Common myeloid progenitor, CD34-positive (primary cell): ENCODE measurements around the gene FAM118B.

Experiments
- CTCF ChIA-PET: fragments of 350-600 bp; sonication (Branson Sonifier 250); formaldehyde crosslinking; loops from one replicate; lab custom pipeline; 2021; ENCODE audit warnings: antibody characterized with exemption; lab: Charles Lee
- POLR2A ChIA-PET: fragments of 350-600 bp; sonication (Branson Sonifier 250); formaldehyde crosslinking; loops from one replicate; lab custom pipeline; 2021; ENCODE audit warnings: antibody characterized with exemption; lab: Charles Lee
- DNase-seq, 3 donors: peaks; one replicate each; pipeline versions ENCODE4 v3.0.0 to v3.0.0-alpha.2; 2013
- H3K27ac ChIP-seq, 2 experiments: 1 replicate in 1 of 2; 2 replicates in 1 of 2; pipeline ENCODE4 v1.7.0; 2013; ENCODE audit warnings: inconsistent platforms in 2 of 2, low read length in 2 of 2, mild to moderate bottlenecking in 2 of 2, low read depth in 1 of 2, moderate library complexity in 1 of 2; ENCODE audit not compliant: severe bottlenecking in 2 of 2, insufficient read depth in 1 of 2, poor library complexity in 1 of 2
- H3K27me3 ChIP-seq, 5 experiments: replicated peaks in 2 of 5; 1 replicate in 3 of 5; 2 replicates in 2 of 5; pipeline versions ENCODE4 v1.6.1 to v1.7.0; 2013; ENCODE audit warnings: low read length in 4 of 5, mild to moderate bottlenecking in 2 of 5, moderate library complexity in 2 of 5, inconsistent platforms in 1 of 5; ENCODE audit not compliant: insufficient read depth in 5 of 5, control insufficient read depth in 4 of 5
- H3K36me3 ChIP-seq, 4 experiments: 1 replicate in 2 of 4; 2 replicates in 2 of 4; pipeline versions ENCODE4 v1.6.1 to v1.7.0; 2013; ENCODE audit warnings: low read length in 3 of 4, control low read depth in 1 of 4, mild to moderate bottlenecking in 1 of 4; ENCODE audit not compliant: control insufficient read depth in 4 of 4, insufficient read depth in 4 of 4
- H3K4me1 ChIP-seq, 4 experiments: 1 replicate in 3 of 4; 2 replicates in 1 of 4; pipeline versions ENCODE4 v1.6.1 to v1.7.1; 2013; ENCODE audit warnings: low read length in 3 of 4, mild to moderate bottlenecking in 3 of 4, control low read depth in 1 of 4, inconsistent platforms in 1 of 4, moderate library complexity in 1 of 4; ENCODE audit not compliant: control insufficient read depth in 4 of 4, insufficient read depth in 4 of 4; ENCODE audit errors: control extremely low read depth in 1 of 4
- H3K4me3 ChIP-seq, 7 experiments: 1 replicate in 4 of 7; 2 replicates in 3 of 7; pipeline versions ENCODE4 v1.5.1 to v1.7.0; 2013; ENCODE audit warnings: mild to moderate bottlenecking in 7 of 7, low read length in 6 of 7, moderate library complexity in 6 of 7, inconsistent platforms in 2 of 7, low read depth in 2 of 7, control low read depth in 1 of 7; ENCODE audit not compliant: insufficient read depth in 4 of 7, control insufficient read depth in 1 of 7; ENCODE audit errors: extremely low read depth in 1 of 7
- H3K9me3 ChIP-seq, 5 experiments: 1 replicate in 4 of 5; 2 replicates in 1 of 5; pipeline versions ENCODE4 v1.6.1 to v1.7.1; 2013; ENCODE audit warnings: low read length in 4 of 5, mild to moderate bottlenecking in 2 of 5, inconsistent platforms in 1 of 5, low read depth in 1 of 5, moderate library complexity in 1 of 5; ENCODE audit not compliant: control insufficient read depth in 4 of 5, insufficient read depth in 2 of 5; ENCODE audit errors: control extremely low read depth in 1 of 5
- WGBS: methylation state at CpG from one replicate; pipeline ENCODE4 v1.1.5; 2013; ENCODE audit not compliant: insufficient coverage; 5-methylcytosine and 5-hydroxymethylcytosine counted together

Gene FAM118B

GRCh38 chr11:126284829-126285228 lies 73.2 kb downstream of the FAM118B start:
- no peak overlapping the region for H3K27ac ChIP-seq
- WGBS, result no CpG with 5 or more reads among the region's 6 CpGs
- H3K4me1 ChIP-seq, result peaks cover 2 to 35% (median 30%) of the 10 kb centered on the region in 4 experiments
- peaks cover 0 to 11% (median 1%) of the 10 kb centered on the region in 4 experiments for H3K36me3 ChIP-seq
- DNase-seq, result peak; percentile 82 to 94 (median 91)
- no peaks in the 10 kb centered on the region for H3K27me3 ChIP-seq
- CTCF ChIA-PET, result no interaction called here
- H3K9me3 ChIP-seq, result no peaks in the 10 kb centered on the region
- no peak overlapping the region for H3K4me3 ChIP-seq
- POLR2A ChIA-PET, result no interaction called here

GRCh38 chr11:126288237-126288636 lies 76.7 kb downstream of the FAM118B start:
- POLR2A ChIA-PET, result no interaction called here
- peaks cover 0 to 9% (median 7%) of the 10 kb centered on the region in 4 experiments for H3K4me1 ChIP-seq
- H3K4me3 ChIP-seq, result no peak overlapping the region
- no peak overlapping the region for H3K27ac ChIP-seq
- no peaks in the 10 kb centered on the region for H3K9me3 ChIP-seq
- H3K36me3 ChIP-seq, result peaks cover 6 to 41% (median 21%) of the 10 kb centered on the region in 4 experiments
- CTCF ChIA-PET, result no interaction called here
- no peaks in the 10 kb centered on the region for H3K27me3 ChIP-seq
- DNase-seq, result no peak
- WGBS, result no CpG with 5 or more reads among the region's 6 CpGs

GRCh38 chr11:126290887-126291286 lies 79.3 kb downstream of the FAM118B start:
- ChIA-PET CTCF (interaction anchor here (1.0 to 1.7 kb wide), 2 partner anchors 9 to 10 kb away, joined by 3 to 4 read pairs; no protein-coding TSS in a partner anchor), POLR2A (no interaction called here)
- Histone ChIP-seq H3K27ac (no peak overlapping the region), H3K4me1 (no peaks in the 10 kb centered on the region), H3K4me3 (no peak overlapping the region), H3K27me3 (no peaks in the 10 kb centered on the region), H3K36me3 (peaks cover 10 to 58% (median 31%) of the 10 kb centered on the region in 4 experiments), H3K9me3 (no peaks in the 10 kb centered on the region)
- no peak for DNase-seq
- 98% methylated on average over 11 of the region's 12 CpGs for WGBS

GRCh38 chr11:126293726-126294125 lies 82.1 kb downstream of the FAM118B start:
- WGBS, result 84% methylated on average over 5 of the region's 5 CpGs

GRCh38 chr11:126297004-126297403 lies 85.4 kb downstream of the FAM118B start:
- H3K36me3 ChIP-seq, result peaks cover 11 to 27% (median 22%) of the 10 kb centered on the region in 4 experiments
- ChIA-PET CTCF (no interaction called here), POLR2A (no interaction called here)
- H3K27me3 ChIP-seq, result no peaks in the 10 kb centered on the region
- no peak overlapping the region for H3K27ac ChIP-seq
- DNase-seq, result no peak
- H3K4me1 ChIP-seq, result no peaks in the 10 kb centered on the region
- no peak overlapping the region for H3K4me3 ChIP-seq
- 90% methylated on average over 2 of the region's 2 CpGs for WGBS
- H3K9me3 ChIP-seq, result no peaks in the 10 kb centered on the region

More at GRCh38 chr11:126293726-126294125, 82.1 kb downstream of the FAM118B start:
- H3K9me3 ChIP-seq, result no peaks in the 10 kb centered on the region
- no peak overlapping the region for H3K27ac ChIP-seq
- POLR2A ChIA-PET, result no interaction called here
- H3K4me1 ChIP-seq, result no peaks in the 10 kb centered on the region
- H3K36me3 ChIP-seq, result peaks cover 12 to 53% (median 31%) of the 10 kb centered on the region in 4 experiments
- CTCF ChIA-PET, result interaction anchor here (1.2 to 1.5 kb wide), 3 partner anchors 10 to 16 kb away, joined by 3 to 4 read pairs (median 3); no protein-coding TSS in a partner anchor
- no peak for DNase-seq
- no peak overlapping the region for H3K4me3 ChIP-seq
- H3K27me3 ChIP-seq, result no peaks in the 10 kb centered on the region

GRCh38 chr11:126303623-126304456 lies 92.3 kb downstream of the FAM118B start, which contains the start of gene DCPS:
Gene DCPS, plus strand, starts transcription at chr11:126304060. Its CDS starts 21 bp downstream, at chr11:126304081.
- POLR2A ChIA-PET, result interaction anchor here (0.6 kb wide), 2 partner anchors 112 to 136 kb away, joined by 3 to 4 read pairs; no protein-coding TSS in a partner anchor
- under 1% methylated on average over 52 of the region's 61 CpGs for WGBS
- Histone ChIP-seq H3K36me3 (peaks cover under 1 to 19% (median 6%) of the 10 kb centered on the region in 4 experiments), H3K27me3 (no peaks in the 10 kb centered on the region), H3K4me1 (peaks cover 4 to 19% (median 12%) of the 10 kb centered on the region in 4 experiments), H3K27ac (peak within 1 kb of the TSS; percentile 91 to 95), H3K4me3 (peak within 1 kb of the TSS; percentile 59 to 99 (median 89)), H3K9me3 (no peaks in the 10 kb centered on the region)
- CTCF ChIA-PET, result interaction anchor here (0.6 to 1.0 kb wide), 5 partner anchors 22 to 140 kb away, joined by 3 read pairs; no protein-coding TSS in a partner anchor
- peak; percentile 86 to 91 (median 90) for DNase-seq
